ENCODE data around the gene LRIG2.

LRIG2 gene

DNA sequence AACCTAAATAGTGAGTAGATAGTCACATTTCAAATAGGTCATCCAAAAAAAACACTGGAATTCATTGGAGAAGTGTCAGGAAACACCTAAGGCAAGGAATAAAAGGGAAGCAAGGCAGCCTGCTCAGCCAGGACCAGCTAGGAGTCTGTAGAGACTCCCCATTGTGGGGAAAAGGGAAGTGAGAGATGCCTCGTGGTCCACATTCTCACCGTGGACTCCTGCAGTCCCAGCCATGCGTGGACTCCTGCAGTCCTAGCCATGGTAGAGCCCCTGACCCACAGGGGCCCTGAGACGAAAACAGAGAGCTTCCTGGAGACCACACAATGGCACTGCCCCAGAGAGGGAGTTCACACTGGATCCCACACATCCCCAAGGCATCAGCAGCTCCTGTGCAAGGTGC is 97.5 kb downstream of the LRIG2 start:
- no peak for DNase-seq (ENCODE audit: low read depth, low spot score)

GRCh38 chr1:113178106-113178505 is 105.1 kb downstream of the LRIG2 start:
- no peak for DNase-seq (ENCODE audit: low read depth, low spot score)

DNA sequence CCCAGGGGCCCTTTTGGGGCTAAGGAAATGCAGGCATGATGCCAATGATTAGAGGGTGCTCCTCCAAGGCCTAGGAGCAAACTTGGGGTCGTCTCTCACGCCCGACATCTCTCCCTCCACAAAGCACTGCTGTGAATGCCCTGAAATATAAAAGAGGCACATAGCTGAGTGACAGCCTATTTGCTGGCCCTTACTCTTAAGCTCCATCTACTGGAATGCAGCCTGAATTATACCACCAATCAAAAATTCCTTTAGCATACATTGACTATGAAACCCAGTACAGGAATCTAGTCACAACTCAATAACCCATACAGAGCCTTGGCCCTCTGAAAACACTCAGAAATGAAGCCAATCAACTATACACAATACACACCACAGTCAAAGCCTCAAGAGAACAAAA is 105.5 kb downstream of the LRIG2 start:
- DNase-seq (ENCODE audit: low read depth, low spot score): no peak

Measured in ELF-1 (cell line).